ENCODE results near the gene JAKMIP1.
"Not testable (repeated sequence)": the region's sequence is repeated elsewhere in the genome, so short reads cannot be mapped to it uniquely, and the experiment has no call there.

The JAKMIP1 gene

GRCh38 chr4:6013564-6013963 is 186.8 kb downstream of the JAKMIP1 start:
- no peak for DNase-seq (ENCODE audit: low read depth in 2 of 2)

GRCh38 chr4:6012200-6012599 is 188.1 kb downstream of the JAKMIP1 start:
- no peak for DNase-seq (ENCODE audit: low read depth in 2 of 2)

GRCh38 chr4:6011686-6012085 is 188.7 kb downstream of the JAKMIP1 start:
- no peak for DNase-seq (ENCODE audit: low read depth in 2 of 2)

GRCh38 chr4:6011271-6011671 is 189.1 kb downstream of the JAKMIP1 start:
- DNase-seq (ENCODE audit: low read depth in 2 of 2) = no peak

GRCh38 chr4:6010789-6011188 is 189.6 kb downstream of the JAKMIP1 start:
- no peak for DNase-seq (ENCODE audit: low read depth in 2 of 2)

GRCh38 chr4:6009452-6009851 is 190.9 kb downstream of the JAKMIP1 start:
- no peak for DNase-seq (ENCODE audit: low read depth in 2 of 2)

GRCh38 chr4:6008766-6009385 is 191.5 kb downstream of the JAKMIP1 start:
- DNase-seq (ENCODE audit: low read depth in 2 of 2) = no peak

- DNase-seq (ENCODE audit: low read depth in 2 of 2) = no peak
Observed at GRCh38 chr4:6008092-6008551, 192.2 kb downstream of the JAKMIP1 start.

GRCh38 chr4:6005175-6005574 is 195.2 kb downstream of the JAKMIP1 start:
- DNase-seq (ENCODE audit: low read depth in 2 of 2) = no peak

GRCh38 chr4:6003485-6003884 is 196.9 kb downstream of the JAKMIP1 start:
- DNase-seq (ENCODE audit: low read depth in 2 of 2) = not testable (repeated sequence)

GRCh38 chr4:6002926-6003325 is 197.4 kb downstream of the JAKMIP1 start:
- DNase-seq (ENCODE audit: low read depth in 2 of 2) = no peak

- no peak for DNase-seq (ENCODE audit: low read depth in 2 of 2)
Observed at GRCh38 chr4:6002492-6002833, 197.9 kb downstream of the JAKMIP1 start.

GRCh38 chr4:6001680-6002491 is 198.5 kb downstream of the JAKMIP1 start:
- no peak for DNase-seq (ENCODE audit: low read depth in 2 of 2)

- no peak for DNase-seq (ENCODE audit: low read depth in 2 of 2)
Observed at GRCh38 chr4:5999830-6000365, 200.5 kb downstream of the JAKMIP1 start.

GRCh38 chr4:5999356-5999755 is 201.0 kb downstream of the JAKMIP1 start:
- DNase-seq (ENCODE audit: low read depth in 2 of 2) = no peak

- peak; percentile 5 for DNase-seq (ENCODE audit: low read depth in 2 of 2)
Observed at GRCh38 chr4:5998333-5998936, 201.9 kb downstream of the JAKMIP1 start.

GRCh38 chr4:5996641-5997040 is 203.7 kb downstream of the JAKMIP1 start:
- DNase-seq (ENCODE audit: low read depth in 2 of 2) = no peak

GRCh38 chr4:5995901-5996623 is 204.3 kb downstream of the JAKMIP1 start:
- DNase-seq (ENCODE audit: low read depth in 2 of 2) = no peak

- no peak for DNase-seq (ENCODE audit: low read depth in 2 of 2)
Observed at GRCh38 chr4:5993876-5994811, 206.2 kb downstream of the JAKMIP1 start.

GRCh38 chr4:5993346-5993745 is 207.0 kb downstream of the JAKMIP1 start:
- not testable (repeated sequence) for DNase-seq (ENCODE audit: low read depth in 2 of 2)

GRCh38 chr4:5992828-5993321 is 207.5 kb downstream of the JAKMIP1 start:
- no peak for DNase-seq (ENCODE audit: low read depth in 2 of 2)

Measured in fibroblast of skin of left biceps (primary cell).